HEK293 (cell line): ENCODE measurements around the gene PMF1.

ENCODE experiments used
- CTCF ChIA-PET: fragments of 350-600 bp; formaldehyde crosslinking; extraction: SDS; loops from one replicate; lab custom pipeline; 2021; ENCODE audit warnings: antibody characterized with exemption; lab: Yijun Ruan, JAX
- POLR2A ChIA-PET: fragments of 300-600 bp; formaldehyde crosslinking; extraction: SDS; loops from one replicate; lab custom pipeline; 2020; ENCODE audit warnings: antibody characterized with exemption, inconsistent platforms; lab: Yijun Ruan, JAX
- H3K27ac ChIP-seq: fragments of 200-500 bp; sonication (Bioruptor generic); 2 replicates; pipeline ENCODE4 v1.5.1; 2014; ENCODE audit warnings: low read depth, low read length, control low read depth, inconsistent platforms; ENCODE audit errors: extremely low read depth
- H3K36me3 ChIP-seq, 2 experiments: fragments of 200-500 bp in 1 of 2; sonication (Bioruptor generic) in 1 of 2; 1 replicate in 1 of 2; 2 replicates in 1 of 2; pipeline ENCODE4 v1.5.1; 2014 to 2017; ENCODE audit warnings: inconsistent platforms in 2 of 2, low read length in 2 of 2; ENCODE audit not compliant: control insufficient read depth in 2 of 2, insufficient read depth in 1 of 2
- H3K4me1 ChIP-seq: fragments of 200-500 bp; sonication (Bioruptor generic); 2 replicates; pipeline ENCODE4 v1.5.1; 2014; ENCODE audit warnings: mild to moderate bottlenecking, low read length, inconsistent platforms; ENCODE audit not compliant: control insufficient read depth, insufficient read depth
- H3K4me3 ChIP-seq: 2 replicates; pipeline ENCODE4 v1.5.1; 2011; ENCODE audit warnings: low read depth, mild to moderate bottlenecking, control low read depth, low read length, moderate library complexity
- H3K9me3 ChIP-seq: fragments of 200-500 bp; sonication (Bioruptor generic); 2 replicates; pipeline ENCODE4 v1.5.1; 2014; ENCODE audit warnings: low read depth, low read length, inconsistent platforms; ENCODE audit not compliant: control insufficient read depth, insufficient read depth
- BCL6B ChIP-seq: fragments of 450-650 bp; formaldehyde crosslinking; IDR thresholded peaks from 2 replicates; pipeline ENCODE4 v1.5.1; 2017; ENCODE audit warnings: missing biosample characterization, missing genetic modification characterization
- IKZF3 ChIP-seq: fragments of 450-650 bp; IDR thresholded peaks from 2 replicates; pipeline ENCODE4 v1.5.0; 2018; ENCODE audit warnings: missing biosample characterization, mild to moderate bottlenecking, missing genetic modification characterization, moderate library complexity
- KLF17 ChIP-seq: fragments of 450-650 bp; formaldehyde crosslinking; IDR thresholded peaks from 2 replicates; pipeline ENCODE4 v1.5.1; 2016; ENCODE audit warnings: missing biosample characterization, missing genetic modification characterization
- MYNN ChIP-seq: fragments of 450-650 bp; formaldehyde crosslinking; IDR thresholded peaks from 2 replicates; pipeline ENCODE4 v1.5.1; 2016; ENCODE audit warnings: missing biosample characterization, missing genetic modification characterization, borderline replicate concordance
- TSHZ1 ChIP-seq: fragments of 450-650 bp; formaldehyde crosslinking; IDR thresholded peaks from 2 replicates; pipeline ENCODE4 v1.5.1; 2016; ENCODE audit warnings: missing biosample characterization, missing genetic modification characterization, borderline replicate concordance
- YY2 ChIP-seq: fragments of 450-650 bp; formaldehyde crosslinking; IDR thresholded peaks from 2 replicates; pipeline ENCODE4 v1.5.1; 2016; ENCODE audit warnings: missing biosample characterization, missing genetic modification characterization
- ZBTB11 ChIP-seq: fragments of 450-650 bp; formaldehyde crosslinking; conservative IDR thresholded peaks from 2 replicates; pipeline ENCODE4 v1.5.1; 2016; ENCODE audit warnings: low read depth, missing biosample characterization, missing genetic modification characterization
- ZNF157 ChIP-seq: fragments of 450-650 bp; formaldehyde crosslinking; IDR thresholded peaks from 2 replicates; pipeline ENCODE4 v1.5.1; 2016; ENCODE audit warnings: missing biosample characterization, missing genetic modification characterization
- ZNF266 ChIP-seq: fragments of 450-650 bp; formaldehyde crosslinking; IDR thresholded peaks from 2 replicates; pipeline ENCODE4 v1.5.1; 2016; ENCODE audit warnings: missing biosample characterization, missing genetic modification characterization, low read depth
- ZNF302 ChIP-seq: fragments of 450-650 bp; formaldehyde crosslinking; IDR thresholded peaks from 2 replicates; pipeline ENCODE4 v1.5.1; 2016; ENCODE audit warnings: missing biosample characterization, missing genetic modification characterization, low read depth
- ZNF341 ChIP-seq: fragments of 450-650 bp; formaldehyde crosslinking; IDR thresholded peaks from 2 replicates; pipeline ENCODE4; 2016; ENCODE audit warnings: low read depth, missing biosample characterization, missing genetic modification characterization
- ZNF426 ChIP-seq: fragments of 450-650 bp; formaldehyde crosslinking; IDR thresholded peaks from 2 replicates; pipeline ENCODE4 v1.5.1; 2017; ENCODE audit warnings: missing biosample characterization, missing genetic modification characterization, mild to moderate bottlenecking, inconsistent platforms, moderate library complexity
- ZNF621 ChIP-seq: fragments of 450-650 bp; formaldehyde crosslinking; IDR thresholded peaks from 2 replicates; pipeline ENCODE4 v1.5.1; 2017; ENCODE audit warnings: missing biosample characterization, missing genetic modification characterization
- ZNF624 ChIP-seq: fragments of 450-650 bp; formaldehyde crosslinking; IDR thresholded peaks from 2 replicates; pipeline ENCODE4 v1.5.1; 2017; ENCODE audit warnings: missing biosample characterization, missing genetic modification characterization
- ZNF664 ChIP-seq: fragments of 450-650 bp; formaldehyde crosslinking; IDR thresholded peaks from 2 replicates; pipeline ENCODE4 v1.5.1; 2016; ENCODE audit warnings: missing biosample characterization, missing genetic modification characterization
- ZNF837 ChIP-seq: fragments of 450-650 bp; formaldehyde crosslinking; IDR thresholded peaks from 2 replicates; pipeline ENCODE4 v1.5.1; 2016; ENCODE audit warnings: missing biosample characterization, missing genetic modification characterization

PMF1 gene

GRCh38 chr1:156176610-156177210 lies 36.1 kb upstream of the PMF1 start:
- H3K36me3 ChIP-seq: no peaks in the 10 kb centered on the region
- no peak overlapping the region for H3K4me3 ChIP-seq
- POLR2A ChIA-PET: interaction anchor here (0.6 kb wide), 1 partner anchor 13 kb away, joined by 8 read pairs; no protein-coding TSS in a partner anchor
- H3K4me1 ChIP-seq: no peaks in the 10 kb centered on the region
- no peaks in the 10 kb centered on the region for H3K9me3 ChIP-seq
- TF ChIP-seq BCL6B (tag by site-specific recombination) (no peak), ZNF837 (tag by site-specific recombination) (no peak), ZNF302 (tag by site-specific recombination) (no peak), ZNF266 (tag by site-specific recombination) (no peak), ZBTB11 (tag by site-specific recombination) (no peak), ZNF157 (tag by site-specific recombination) (no peak), ZNF624 (tag by site-specific recombination) (no peak), ZNF341 (tag by site-specific recombination) (no peak), TSHZ1 (tag by site-specific recombination) (no peak), ZNF426 (tag by site-specific recombination) (no peak), KLF17 (tag by site-specific recombination) (no peak), YY2 (tag by site-specific recombination) (no peak), IKZF3 (tag by site-specific recombination) (no peak), MYNN (tag by site-specific recombination) (no peak), ZNF621 (tag by site-specific recombination) (no peak), ZNF664 (tag by site-specific recombination) (no peak)
- CTCF ChIA-PET: interaction anchor here (0.5 kb wide), 1 partner anchor 127 kb away, joined by 3 read pairs; no protein-coding TSS in a partner anchor
- H3K27ac ChIP-seq: no peak overlapping the region
